ENCODE data around the gene COG6.

COG6 gene

DNA sequence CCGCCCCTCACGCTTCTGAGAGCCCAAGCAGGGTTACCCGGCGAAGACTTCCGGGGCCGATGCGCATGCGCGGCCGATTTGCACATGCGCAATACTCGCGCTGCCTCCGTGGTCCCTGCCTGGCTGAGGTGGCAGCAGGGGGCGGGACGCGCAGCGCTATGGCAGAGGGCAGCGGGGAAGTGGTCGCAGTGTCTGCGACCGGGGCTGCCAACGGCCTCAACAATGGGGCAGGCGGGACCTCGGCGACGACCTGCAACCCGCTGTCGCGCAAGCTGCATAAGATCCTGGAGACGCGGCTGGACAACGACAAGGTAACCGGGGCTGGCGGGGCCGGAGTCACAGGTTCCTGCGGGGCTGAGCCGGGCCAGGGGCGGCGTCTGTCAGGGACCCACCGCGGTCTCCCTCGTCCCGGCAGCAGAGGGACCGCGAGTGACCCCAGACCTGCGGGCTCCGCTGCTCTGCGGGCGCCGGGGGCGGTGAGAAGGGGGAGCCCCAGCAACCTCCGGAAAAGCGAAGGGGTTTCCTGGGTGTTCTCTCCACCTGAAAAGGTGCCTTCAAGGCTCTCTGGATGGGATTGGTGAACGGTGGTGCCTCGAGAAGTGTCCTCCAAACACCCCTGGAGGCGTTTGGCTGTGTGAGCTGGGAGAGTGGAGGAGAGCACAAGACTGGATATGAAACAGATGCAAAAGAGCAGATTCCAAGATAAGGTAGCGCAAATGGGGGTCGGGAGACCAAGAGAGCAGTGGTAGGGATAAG lies at the start of gene COG6:
Gene COG6 (plus strand): TSS at position 94 of the 756 bp plus-strand sequence. CDS start 65 bp downstream, at position 159.
- peak; percentile 79 to 92 for DNase-seq (ENCODE audit: extremely low read depth in 1 of 2, low read depth in 1 of 2)

- DNase-seq (ENCODE audit: extremely low read depth in 1 of 2, low read depth in 1 of 2): no peak
Observed at GRCh38 chr13:39605677-39606320, 49.7 kb upstream of the COG6 start.

DNA sequence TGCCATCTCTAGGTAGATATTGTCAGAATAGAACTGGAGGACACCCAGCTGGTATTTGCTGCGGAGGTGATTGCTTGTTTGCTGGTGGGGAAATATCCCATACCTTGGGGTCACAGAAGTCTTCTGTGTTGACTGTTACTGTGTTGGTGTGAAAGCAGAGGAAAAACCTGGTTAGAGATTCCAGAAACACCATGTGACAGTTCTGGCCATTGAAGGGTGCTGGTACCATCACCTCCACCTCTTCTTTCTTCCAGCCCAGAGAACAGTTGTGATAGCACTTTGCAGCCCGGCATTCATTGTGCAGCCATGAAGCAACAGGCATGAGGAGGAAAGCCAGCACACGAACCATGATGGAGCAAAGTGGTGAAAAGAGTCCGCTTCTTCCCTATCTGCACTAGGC lies 47.6 kb upstream of the COG6 start:
- DNase-seq (ENCODE audit: extremely low read depth in 1 of 2, low read depth in 1 of 2): no peak

DNA sequence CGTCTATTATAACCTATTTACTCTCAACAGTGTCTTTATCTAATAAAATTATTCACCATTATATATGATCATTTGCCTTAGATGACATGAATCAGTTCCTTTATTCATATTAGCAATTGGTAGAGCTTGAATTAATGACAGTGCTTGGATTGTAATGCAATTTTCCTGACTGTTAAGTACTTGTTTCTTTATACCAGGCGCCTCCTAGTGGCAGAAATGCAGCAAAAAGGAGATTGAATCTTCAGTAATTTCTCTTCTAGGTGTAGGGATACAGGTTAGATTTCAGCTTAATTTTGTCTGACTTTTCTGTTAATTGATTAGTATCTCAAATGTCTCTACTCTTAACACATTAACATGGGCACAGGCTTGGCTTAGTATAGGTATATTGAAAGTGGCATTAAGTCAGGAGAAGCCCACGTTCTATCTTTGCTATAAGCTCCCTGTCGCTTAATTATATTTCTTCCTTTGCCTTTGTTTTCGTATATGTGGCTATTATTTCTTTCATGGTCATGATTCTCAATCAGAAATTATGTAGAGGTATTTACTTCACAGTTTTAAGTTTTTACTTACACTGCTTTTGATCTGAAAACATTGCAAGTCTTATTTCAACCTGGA lies 43.3 kb upstream of the COG6 start:
- peak; percentile 18 to 37 for DNase-seq (ENCODE audit: extremely low read depth in 1 of 2, low read depth in 1 of 2)

DNA sequence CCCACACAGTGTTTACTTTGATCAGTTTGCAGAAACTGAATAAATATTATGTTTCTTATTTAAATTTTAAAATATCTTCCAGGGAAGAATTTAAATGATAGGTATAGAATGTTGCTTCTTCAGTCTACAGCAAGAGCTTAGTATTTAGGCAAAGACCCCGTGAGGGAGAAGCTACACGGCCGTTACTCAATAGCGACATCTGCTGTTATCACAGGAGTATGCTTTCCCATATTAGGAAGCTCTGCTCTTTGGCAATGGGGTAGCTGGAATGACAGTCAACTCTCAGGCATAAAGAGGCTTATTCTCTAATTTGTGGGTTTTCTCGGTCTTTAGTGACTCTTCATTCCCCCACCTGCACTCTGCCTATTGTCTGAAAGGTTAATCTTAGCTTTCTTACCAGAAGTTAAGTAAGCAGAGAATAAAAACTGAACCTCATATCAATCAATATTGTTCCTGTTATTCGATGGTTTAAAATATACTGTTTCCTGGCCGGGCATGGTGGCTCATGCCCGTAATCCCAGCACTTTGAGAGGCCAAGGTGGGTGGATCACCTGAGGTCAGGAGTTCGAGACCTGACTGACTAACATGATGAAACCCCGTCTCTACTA lies 39.3 kb upstream of the COG6 start:
- DNase-seq (ENCODE audit: extremely low read depth in 1 of 2, low read depth in 1 of 2): peak in 1 of 2 donors; percentile 6

DNA sequence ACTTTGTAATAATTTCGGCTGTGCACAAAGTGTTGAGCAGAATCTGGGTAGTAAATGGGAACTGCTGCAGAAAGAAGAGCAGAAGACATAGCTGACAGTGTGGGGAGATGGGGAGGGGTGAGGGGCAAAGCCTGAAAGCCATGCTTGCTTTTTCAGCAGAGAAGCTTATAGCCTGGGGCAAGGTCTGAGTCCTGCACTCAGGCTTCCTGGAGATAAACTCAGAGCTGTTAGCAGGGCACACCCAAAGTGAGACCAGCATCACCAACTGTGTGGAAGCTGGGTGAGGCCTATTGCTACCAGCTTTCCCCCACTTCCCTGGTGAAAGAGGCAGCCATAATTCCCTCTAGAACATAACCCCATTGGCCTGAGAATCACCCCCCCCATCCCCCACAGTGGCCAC lies 36.9 kb upstream of the COG6 start:
- DNase-seq (ENCODE audit: extremely low read depth in 1 of 2, low read depth in 1 of 2): no peak

GRCh38 chr13:39623466-39623865 lies 32.0 kb upstream of the COG6 start:
- DNase-seq (ENCODE audit: extremely low read depth in 1 of 2, low read depth in 1 of 2): no peak

- no peak for DNase-seq (ENCODE audit: extremely low read depth in 1 of 2, low read depth in 1 of 2)
Observed at GRCh38 chr13:39631307-39631706, 24.2 kb upstream of the COG6 start.

GRCh38 chr13:39632994-39633393 lies 22.5 kb upstream of the COG6 start:
- no peak for DNase-seq (ENCODE audit: extremely low read depth in 1 of 2, low read depth in 1 of 2)

DNA sequence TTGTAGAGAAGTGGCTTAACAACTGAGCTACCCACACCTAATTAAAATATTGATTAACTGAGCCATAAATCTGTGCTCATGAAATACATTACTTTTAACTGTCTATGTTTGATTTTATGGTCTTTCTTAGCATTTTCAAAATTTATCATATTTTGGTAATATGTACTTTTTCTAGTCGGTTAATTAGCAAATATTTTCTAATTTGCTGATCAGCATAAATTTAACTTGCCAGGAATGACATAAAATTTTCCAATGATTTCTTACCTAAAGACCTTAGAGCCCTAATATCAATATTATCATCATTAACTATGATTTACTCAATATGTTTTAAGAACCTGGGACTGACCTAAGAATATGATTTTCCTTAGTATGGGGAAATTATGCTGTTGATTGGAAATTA lies 19.9 kb upstream of the COG6 start:
- no peak for DNase-seq (ENCODE audit: extremely low read depth in 1 of 2, low read depth in 1 of 2)

- DNase-seq (ENCODE audit: extremely low read depth in 1 of 2, low read depth in 1 of 2): no peak
Observed at GRCh38 chr13:39637890-39638289, 17.6 kb upstream of the COG6 start.

DNA sequence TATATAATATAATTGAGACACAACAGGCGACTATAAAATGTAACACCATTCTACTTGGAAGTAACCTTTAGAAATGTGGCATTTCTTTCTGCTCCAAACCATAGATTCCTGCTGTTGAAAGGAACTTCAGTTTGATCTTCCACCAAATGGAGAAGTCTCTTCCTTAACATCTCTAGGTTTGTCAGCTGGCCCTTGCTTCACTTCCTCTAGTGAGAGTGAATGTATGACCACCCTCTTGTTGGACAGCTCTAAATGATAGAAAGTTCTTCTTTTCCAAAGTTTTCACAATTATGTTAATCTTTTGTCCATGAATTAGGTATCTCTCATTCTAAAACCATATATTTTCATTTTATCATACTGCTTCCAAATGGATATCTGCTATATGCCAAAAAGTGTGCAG lies 13.8 kb upstream of the COG6 start:
- no peak for DNase-seq (ENCODE audit: extremely low read depth in 1 of 2, low read depth in 1 of 2)

- no peak for DNase-seq (ENCODE audit: extremely low read depth in 1 of 2, low read depth in 1 of 2)
Observed at GRCh38 chr13:39646122-39646521, 9.3 kb upstream of the COG6 start.

DNA sequence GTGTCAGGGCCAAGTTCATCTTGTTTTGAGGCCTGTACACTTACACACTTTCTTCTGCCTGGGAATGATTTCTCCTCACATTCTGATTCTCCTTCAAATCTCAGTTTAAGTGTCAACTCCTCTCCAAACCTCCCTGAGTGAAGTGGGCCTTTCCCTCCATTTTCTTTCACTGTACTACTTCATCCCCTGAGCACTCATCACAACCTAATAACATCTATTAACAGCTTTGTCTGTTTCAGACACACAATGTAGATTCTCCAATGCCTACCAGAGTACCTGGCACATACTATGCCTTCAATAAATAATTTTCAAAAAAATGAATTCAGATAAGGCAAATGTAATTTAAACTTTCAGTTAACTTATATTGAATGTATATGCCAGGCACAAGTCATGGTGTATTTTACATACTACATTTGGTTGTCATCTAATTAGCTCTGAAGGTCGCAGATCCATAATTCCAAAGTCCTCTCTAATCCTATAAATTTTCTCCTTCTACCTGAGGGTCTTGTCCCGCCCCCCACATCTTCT lies 357 bp upstream of the COG6 start:
- DNase-seq (ENCODE audit: extremely low read depth in 1 of 2, low read depth in 1 of 2): no peak

- no peak for DNase-seq (ENCODE audit: extremely low read depth in 1 of 2, low read depth in 1 of 2)
Observed at GRCh38 chr13:39656325-39656677, 839 bp downstream of the COG6 start.

GRCh38 chr13:39663508-39663907 lies 8.0 kb downstream of the COG6 start:
- no peak for DNase-seq (ENCODE audit: extremely low read depth in 1 of 2, low read depth in 1 of 2)

DNA sequence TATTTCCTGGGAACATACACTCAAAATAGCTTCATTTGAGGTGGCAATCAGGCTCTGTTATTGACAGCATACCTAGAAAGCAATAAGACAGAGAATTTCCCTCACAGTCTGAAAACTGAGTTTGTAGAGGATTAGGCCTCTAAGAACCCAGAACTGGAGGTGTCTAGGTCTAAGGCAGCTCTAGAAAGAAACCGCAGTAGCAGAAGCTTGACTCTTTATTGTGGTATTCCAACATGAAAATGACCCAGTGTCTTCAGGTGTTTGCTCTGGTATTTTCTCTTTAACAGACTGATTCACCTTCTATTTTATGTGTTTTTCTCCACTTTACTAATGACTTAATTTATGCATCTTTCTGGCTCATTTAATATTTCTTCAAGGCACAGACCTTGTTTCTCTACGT lies 8.5 kb downstream of the COG6 start:
- DNase-seq (ENCODE audit: extremely low read depth in 1 of 2, low read depth in 1 of 2): no peak

GRCh38 chr13:39665763-39666162 lies 10.3 kb downstream of the COG6 start:
- DNase-seq (ENCODE audit: extremely low read depth in 1 of 2, low read depth in 1 of 2): no peak

DNA sequence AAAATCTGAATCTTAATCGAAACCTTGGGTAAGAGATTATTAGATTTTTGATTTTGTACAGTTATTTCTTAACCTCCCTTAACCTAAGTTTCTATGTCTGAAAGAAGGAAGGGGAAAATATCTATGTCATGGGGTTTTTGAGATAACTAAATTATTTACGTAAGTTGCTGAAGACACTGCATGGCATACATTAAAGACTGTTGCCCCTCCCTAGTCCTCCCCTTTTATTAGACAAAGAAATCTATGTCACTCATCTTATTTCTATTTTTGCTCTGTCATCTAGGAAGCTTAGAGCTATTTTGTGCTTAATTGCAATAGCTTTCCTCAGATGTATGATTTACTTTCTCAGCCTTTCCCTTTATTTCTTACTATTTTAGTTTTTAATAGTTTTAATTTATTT lies 15.0 kb downstream of the COG6 start:
- DNase-seq (ENCODE audit: extremely low read depth in 1 of 2, low read depth in 1 of 2): no peak

DNA sequence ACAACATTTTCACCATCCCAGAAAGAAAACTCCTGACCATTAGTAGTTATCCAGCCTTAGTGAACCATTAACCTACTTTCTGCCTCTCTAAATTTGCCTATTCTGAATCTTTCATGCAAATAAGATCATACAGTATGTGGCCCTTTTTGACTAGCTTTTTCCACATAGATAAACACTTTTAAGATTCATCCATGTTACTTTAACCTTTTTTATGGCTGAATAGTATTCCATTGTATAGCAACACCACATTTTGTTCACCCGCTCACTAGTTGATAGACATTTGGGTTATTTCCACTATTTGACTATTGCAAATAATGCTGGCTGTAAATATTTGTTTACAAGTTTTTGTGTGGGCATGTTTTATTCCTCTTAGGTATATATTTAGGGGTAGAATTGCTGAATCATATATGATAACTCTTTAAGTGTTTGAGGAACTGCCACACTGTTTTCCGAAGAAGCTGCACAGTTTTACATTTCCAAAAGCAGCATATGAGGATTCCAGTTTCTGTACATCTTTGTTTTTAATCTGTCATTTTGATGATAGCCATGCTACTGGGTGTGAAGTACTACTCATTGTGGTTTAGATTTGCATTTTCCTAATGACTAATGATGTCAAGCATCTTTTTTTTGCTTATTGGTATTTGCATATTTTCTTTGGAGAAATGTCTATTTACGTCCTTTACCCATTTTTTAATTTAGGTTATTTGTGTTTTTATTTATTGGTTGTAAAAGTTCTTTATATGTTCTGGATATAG lies 17.1 kb downstream of the COG6 start:
- DNase-seq (ENCODE audit: extremely low read depth in 1 of 2, low read depth in 1 of 2): no peak

- no peak for DNase-seq (ENCODE audit: extremely low read depth in 1 of 2, low read depth in 1 of 2)
Observed at GRCh38 chr13:39675904-39676303, 20.4 kb downstream of the COG6 start.
